WTC11 (cell line): ENCODE data around the gene XPR1. TPM values are rescaled to one million over a fixed set of nuclear protein-coding genes. Genes with fewer than 3 reads are reported as not detected.
"Not testable (repeated sequence)": the region's sequence is repeated elsewhere in the genome, so short reads cannot be mapped to it uniquely, and the experiment has no call there.

Experiments used
- ATAC-seq: fragments of 200-7000 bp; cut with Tn5 transposase; 2 replicates; pipeline ENCODE4 v1.10.0; 2021; ENCODE audit warnings: mild to moderate bottlenecking, moderate library complexity
- CTCF ChIA-PET: fragments of 300-600 bp; sonication (Branson Sonifier 250); formaldehyde crosslinking; loops from one replicate; lab custom pipeline; 2021; ENCODE audit warnings: antibody characterized with exemption; lab: Charles Lee
- POLR2A ChIA-PET: fragments of 350-600 bp; sonication (Branson Sonifier 250); formaldehyde crosslinking; loops from one replicate; lab custom pipeline; 2021; ENCODE audit warnings: antibody characterized with exemption; lab: Charles Lee
- DNase-seq: peaks from one replicate; pipeline ENCODE4 v3.0.0; 2021; ENCODE audit warnings: low spot score
- H3K27ac Mint-ChIP-seq: 2 replicates; pipeline ENCODE4 v1.8.0; 2021; ENCODE audit warnings: mixed read lengths
- H3K27me3 Mint-ChIP-seq: 2 replicates; pipeline ENCODE4 v1.8.0; 2021; ENCODE audit warnings: low read depth, mild to moderate bottlenecking, moderate library complexity, mixed read lengths
- H3K36me3 Mint-ChIP-seq: 2 replicates; pipeline ENCODE4 v1.8.0; 2021; ENCODE audit warnings: mixed read lengths
- H3K4me1 Mint-ChIP-seq: 2 replicates; pipeline ENCODE4 v1.8.0; 2022; ENCODE audit warnings: mixed read lengths
- H3K4me3 Mint-ChIP-seq: 2 replicates; pipeline ENCODE4 v1.8.0; 2021; ENCODE audit warnings: mild to moderate bottlenecking, moderate library complexity, mixed read lengths
- H3K9me3 Mint-ChIP-seq: 2 replicates; pipeline ENCODE4 v1.8.0; 2021; ENCODE audit warnings: mixed read lengths
- ATF1 ChIP-seq: sonication (generic); formaldehyde crosslinking; IDR thresholded peaks from 2 replicates; pipeline ENCODE4 v1.8.1; 2023; ENCODE audit warnings: mild to moderate bottlenecking, moderate library complexity, missing genetic modification reagents
- ATF6 ChIP-seq: sonication (generic); formaldehyde crosslinking; IDR thresholded peaks from 2 replicates; pipeline ENCODE4 v1.8.1; 2023; ENCODE audit warnings: mild to moderate bottlenecking, missing genetic modification reagents
- CDX4 ChIP-seq: fragments of 250-450 bp; sonication (Bioruptor Pico); IDR thresholded peaks from 2 replicates; pipeline ENCODE4 v1.9.0; 2021; ENCODE audit warnings: moderate library complexity, mild to moderate bottlenecking, inconsistent platforms, borderline replicate concordance
- E2F1 ChIP-seq: sonication (generic); formaldehyde crosslinking; IDR thresholded peaks from 2 replicates; pipeline ENCODE4 v1.8.0; 2022; ENCODE audit warnings: mild to moderate bottlenecking, missing genetic modification reagents
- FOXP4 ChIP-seq: sonication (generic); formaldehyde crosslinking; IDR thresholded peaks from 2 replicates; pipeline ENCODE4 v1.8.0; 2022; ENCODE audit warnings: mild to moderate bottlenecking, missing genetic modification reagents
- IRF1 ChIP-seq: sonication (generic); formaldehyde crosslinking; IDR thresholded peaks from 2 replicates; pipeline ENCODE4 v1.8.0; 2023; ENCODE audit warnings: missing genetic modification reagents
- JAZF1 ChIP-seq: fragments of 250-450 bp; sonication (Bioruptor Pico); IDR thresholded peaks from 2 replicates; pipeline ENCODE4 v1.9.0; 2021; ENCODE audit warnings: moderate library complexity, mild to moderate bottlenecking, inconsistent platforms
- NR3C1 ChIP-seq: sonication (generic); formaldehyde crosslinking; conservative IDR thresholded peaks from 2 replicates; pipeline ENCODE4 v1.8.1; 2023; ENCODE audit warnings: low read depth, mild to moderate bottlenecking, missing genetic modification reagents
- PRDM15 ChIP-seq: sonication (generic); formaldehyde crosslinking; IDR thresholded peaks from 2 replicates; pipeline ENCODE4 v1.8.0; 2022; ENCODE audit warnings: missing genetic modification reagents
- TP53 ChIP-seq: sonication (generic); formaldehyde crosslinking; IDR thresholded peaks from 2 replicates; pipeline ENCODE4 v1.8.1; 2023; ENCODE audit warnings: mild to moderate bottlenecking, missing genetic modification reagents
- ZNF121 ChIP-seq: sonication (generic); formaldehyde crosslinking; IDR thresholded peaks from 2 replicates; pipeline ENCODE4 v1.8.0; 2023; ENCODE audit warnings: missing genetic modification reagents
- ZNF512 ChIP-seq: sonication (generic); formaldehyde crosslinking; IDR thresholded peaks from 2 replicates; pipeline ENCODE4 v1.8.1; 2022; ENCODE audit warnings: missing genetic modification reagents, borderline replicate concordance
- total RNA-seq: library from RNA; stranded (reverse); gene quantifications from 3 replicates; pipeline ENCODE4 v1.2.3, GENCODE V29; 2021

Gene XPR1
- total RNA-seq, 1 experiment from 2014 or later: 34.6 TPM

GRCh38 chr1:180787628-180788307, 155.9 kb downstream of the XPR1 start (continued):
- TF ChIP-seq ATF6 (CRISPR knock-in tag) (no peak), IRF1 (no peak), TP53 (no peak), E2F1 (no peak)

GRCh38 chr1:180789460-180789859, 157.6 kb downstream of the XPR1 start:
- H3K9me3 Mint-ChIP-seq: no peaks in the 10 kb centered on the region
- peaks cover 3% of the 10 kb centered on the region; the same call in 1 of the 2 replicates for H3K4me1 Mint-ChIP-seq
- TF ChIP-seq ATF1 (CRISPR knock-in tag) (no peak), ZNF121 (CRISPR knock-in tag) (peak; percentile 56; the same call in 1 of the 2 replicates)
- DNase-seq (no peak), ATAC-seq (no peak)
- no peak overlapping the region for H3K4me3 Mint-ChIP-seq
- H3K27me3 Mint-ChIP-seq: no peaks in the 10 kb centered on the region
- ChIA-PET POLR2A (interaction anchor here (0.5 kb wide), 1 partner anchor 45 kb away, joined by 5 read pairs; no protein-coding TSS in a partner anchor), CTCF (no interaction called here)
- no peaks in the 10 kb centered on the region for H3K36me3 Mint-ChIP-seq
- no peak overlapping the region for H3K27ac Mint-ChIP-seq

- H3K36me3 Mint-ChIP-seq, ATAC-seq, H3K27ac Mint-ChIP-seq, H3K4me1 Mint-ChIP-seq, POLR2A ChIA-PET, DNase-seq, H3K9me3 Mint-ChIP-seq, H3K27me3 Mint-ChIP-seq, CTCF ChIA-PET, H3K4me3 Mint-ChIP-seq: not testable (repeated sequence)
These were observed 159.3 kb downstream of the XPR1 start for GRCh38 chr1:180791152-180791551.

GRCh38 chr1:180791806-180792205, 160.0 kb downstream of the XPR1 start:
- no peak for ATAC-seq
- Mint-ChIP-seq H3K27me3 (no peaks in the 10 kb centered on the region), H3K36me3 (no peaks in the 10 kb centered on the region), H3K4me1 (peaks cover 5% of the 10 kb centered on the region; the same call in 1 of the 2 replicates), H3K27ac (0 out of 2 replicates have a peak overlapping the region, but pooled peaks have one; percentile 22), H3K9me3 (no peaks in the 10 kb centered on the region), H3K4me3 (no peak overlapping the region)
- DNase-seq: no peak
- no peak for TF ChIP-seq CDX4 (CRISPR knock-in tag)
- TF ChIP-seq ZNF512 (CRISPR knock-in tag): no peak
- TF ChIP-seq JAZF1 (CRISPR knock-in tag): no peak
- TF ChIP-seq ATF1 (CRISPR knock-in tag): no peak
- CTCF ChIA-PET: no interaction called here
- POLR2A ChIA-PET: no interaction called here

GRCh38 chr1:180793451-180793850, 161.6 kb downstream of the XPR1 start:
- Mint-ChIP-seq H3K36me3 (no peaks in the 10 kb centered on the region), H3K9me3 (no peaks in the 10 kb centered on the region), H3K27me3 (no peaks in the 10 kb centered on the region), H3K4me1 (peaks cover 5% of the 10 kb centered on the region; the same call in 1 of the 2 replicates), H3K4me3 (no peak overlapping the region), H3K27ac (no peak overlapping the region)
- ChIA-PET POLR2A (no interaction called here), CTCF (no interaction called here)
- DNase-seq: no peak
- TF ChIP-seq NR3C1 (CRISPR knock-in tag): no peak
- TF ChIP-seq FOXP4 (CRISPR knock-in tag): no peak
- TF ChIP-seq PRDM15 (CRISPR knock-in tag): no peak
- ATAC-seq: no peak
